Suprapubic skin (tissue), 4 donors: Measurements from ENCODE around the gene SP5. TPM values are rescaled to one million over a fixed set of nuclear protein-coding genes. Genes with fewer than 3 reads are reported as not detected.
"Not testable (repeated sequence)": the region's sequence is repeated elsewhere in the genome, so short reads cannot be mapped to it uniquely, and the experiment has no call there.

Experiments
- DNase-seq, 2 donors: peaks; one replicate each; pipeline ENCODE4 v3.0.0-alpha.2; 2019; ENCODE audit warnings: low spot score in 2 of 2
- H3K27ac ChIP-seq: fragments of 200-600 bp; sonication (generic); one replicate; pipeline ENCODE4 v1.5.1; 2019
- H3K27me3 ChIP-seq: fragments of 200-600 bp; sonication (generic); one replicate; pipeline ENCODE4 v1.5.1; 2019
- H3K36me3 ChIP-seq: fragments of 200-600 bp; sonication (generic); one replicate; pipeline ENCODE4 v1.5.1; 2019
- H3K4me1 ChIP-seq: fragments of 200-600 bp; sonication (generic); one replicate; pipeline ENCODE4 v1.5.1; 2019
- H3K4me3 ChIP-seq: fragments of 200-600 bp; sonication (generic); one replicate; pipeline ENCODE4 v1.5.1; 2019; ENCODE audit warnings: mild to moderate bottlenecking
- H3K9me3 ChIP-seq: fragments of 200-600 bp; sonication (generic); one replicate; pipeline ENCODE4 v1.5.1; 2019
- EP300 ChIP-seq: sonication (generic); formaldehyde crosslinking; IDR thresholded peaks from one replicate; pipeline ENCODE4 v1.6.1; 2017; ENCODE audit warnings: antibody characterized with exemption
- POLR2A ChIP-seq, 2 donors: fragments of 450-650 bp; IDR thresholded peaks; one replicate each; pipeline ENCODE4 v1.6.1; 2017; ENCODE audit warnings: antibody characterized with exemption in 2 of 2, mild to moderate bottlenecking in 2 of 2, moderate library complexity in 2 of 2
- POLR2AphosphoS5 ChIP-seq, 3 donors: sonication (generic); formaldehyde crosslinking; IDR thresholded peaks; one replicate each; pipeline ENCODE4 v1.6.1; 2017; ENCODE audit warnings: antibody characterized with exemption in 3 of 3
- WGBS: methylation state at CpG from one replicate; pipeline ENCODE4 v1.1.5; 2018; 5-methylcytosine and 5-hydroxymethylcytosine counted together
- total RNA-seq, 4 donors: library from RNA; depleted of rRNA; stranded (reverse); fragments of >200 nt; gene quantifications; one replicate each; pipeline ENCODE4 v1.1.0, GENCODE V29; 2016
- TF ChIP-seq, protein P1 (sequence below), 2 donors: fragments of 200-600 bp in 1 of 2; fragments of 450-650 bp in 1 of 2; sonication (generic) in 1 of 2; IDR thresholded peaks; one replicate each; pipeline ENCODE4 v1.5.1; 2016 to 2019; ENCODE audit warnings: antibody characterized with exemption in 2 of 2, mild to moderate bottlenecking in 1 of 2, moderate library complexity in 1 of 2

SP5 gene
- total RNA-seq, 4 donors from 2014 or later = 0.32 to 1.3 (median 0.89) TPM; not detected in 1

- WGBS = 80% methylated on average over 6 of the region's 6 CpGs
- Histone ChIP-seq H3K9me3 (no peaks in the 10 kb centered on the region), H3K27me3 (peaks cover 2% of the 10 kb centered on the region), H3K27ac (no peak overlapping the region), H3K36me3 (no peaks in the 10 kb centered on the region), H3K4me3 (no peak overlapping the region), H3K4me1 (no peaks in the 10 kb centered on the region)
- no peak for DNase-seq
- TF ChIP-seq, protein P1, sequence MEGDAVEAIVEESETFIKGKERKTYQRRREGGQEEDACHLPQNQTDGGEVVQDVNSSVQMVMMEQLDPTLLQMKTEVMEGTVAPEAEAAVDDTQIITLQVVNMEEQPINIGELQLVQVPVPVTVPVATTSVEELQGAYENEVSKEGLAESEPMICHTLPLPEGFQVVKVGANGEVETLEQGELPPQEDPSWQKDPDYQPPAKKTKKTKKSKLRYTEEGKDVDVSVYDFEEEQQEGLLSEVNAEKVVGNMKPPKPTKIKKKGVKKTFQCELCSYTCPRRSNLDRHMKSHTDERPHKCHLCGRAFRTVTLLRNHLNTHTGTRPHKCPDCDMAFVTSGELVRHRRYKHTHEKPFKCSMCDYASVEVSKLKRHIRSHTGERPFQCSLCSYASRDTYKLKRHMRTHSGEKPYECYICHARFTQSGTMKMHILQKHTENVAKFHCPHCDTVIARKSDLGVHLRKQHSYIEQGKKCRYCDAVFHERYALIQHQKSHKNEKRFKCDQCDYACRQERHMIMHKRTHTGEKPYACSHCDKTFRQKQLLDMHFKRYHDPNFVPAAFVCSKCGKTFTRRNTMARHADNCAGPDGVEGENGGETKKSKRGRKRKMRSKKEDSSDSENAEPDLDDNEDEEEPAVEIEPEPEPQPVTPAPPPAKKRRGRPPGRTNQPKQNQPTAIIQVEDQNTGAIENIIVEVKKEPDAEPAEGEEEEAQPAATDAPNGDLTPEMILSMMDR (IDR thresholded peaks at IDR 0.05) = no peak
- no peak for TF ChIP-seq POLR2A (IDR thresholded peaks at IDR 0.05)
- TF ChIP-seq EP300 = no peak
- no peak for TF ChIP-seq POLR2AphosphoS5 (IDR thresholded peaks at IDR 0.05)
Measured at GRCh38 chr2:170742896-170743529, 27.9 kb downstream of the SP5 start.

- TF ChIP-seq EP300 (no peak), POLR2AphosphoS5 (IDR thresholded peaks at IDR 0.05) (no peak)
- H3K27me3 ChIP-seq = peaks cover 2% of the 10 kb centered on the region
- no peaks in the 10 kb centered on the region for H3K36me3 ChIP-seq
- H3K4me1 ChIP-seq = no peaks in the 10 kb centered on the region
- no peak overlapping the region for H3K27ac ChIP-seq
- 74% methylated on average over 8 of the region's 8 CpGs for WGBS
- H3K9me3 ChIP-seq = no peaks in the 10 kb centered on the region
- no peak for DNase-seq
- no peak overlapping the region for H3K4me3 ChIP-seq
Measured at GRCh38 chr2:170743530-170744239, 28.5 kb downstream of the SP5 start.

DNA sequence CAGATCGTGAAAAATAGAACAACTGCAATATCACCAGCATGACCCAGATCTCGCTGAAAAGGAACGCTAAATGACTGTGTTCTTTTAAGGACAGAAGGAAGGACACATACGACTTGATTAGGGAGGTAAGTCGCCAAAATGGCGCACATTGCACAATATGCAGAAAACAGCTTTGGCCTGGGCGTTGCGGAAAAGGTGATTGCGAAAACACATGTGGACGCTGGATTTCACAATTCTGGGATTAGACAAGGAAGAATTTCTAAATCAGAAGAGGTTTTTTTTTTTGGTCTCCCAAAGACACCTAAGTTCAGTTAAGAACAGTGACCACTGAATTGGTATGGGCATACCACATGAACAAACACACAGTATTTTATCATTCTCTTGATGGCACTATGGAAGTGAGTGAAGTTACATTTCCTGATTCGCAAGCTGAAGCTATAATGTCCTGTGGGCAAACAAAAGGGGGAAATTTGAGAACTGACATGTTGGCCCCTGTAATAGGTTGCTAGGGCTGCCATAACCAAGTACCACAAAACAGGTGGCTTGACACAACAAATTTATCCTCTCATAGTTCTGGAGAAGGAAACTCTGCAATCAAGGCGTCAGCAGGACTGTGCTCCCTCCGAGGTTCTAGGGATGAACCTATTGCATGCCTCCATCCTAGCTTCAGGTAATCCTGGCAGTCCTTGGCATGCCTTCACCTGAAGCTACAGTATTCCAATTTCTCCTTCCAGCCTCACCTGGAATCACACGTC is 29.3 kb downstream of the SP5 start:
- Histone ChIP-seq H3K9me3 (no peaks in the 10 kb centered on the region), H3K4me3 (no peak overlapping the region), H3K36me3 (no peaks in the 10 kb centered on the region), H3K4me1 (no peaks in the 10 kb centered on the region), H3K27ac (no peak overlapping the region), H3K27me3 (peaks cover 2% of the 10 kb centered on the region)
- no peak for DNase-seq
- TF ChIP-seq POLR2A (IDR thresholded peaks at IDR 0.05) (no peak), EP300 (no peak), POLR2AphosphoS5 (IDR thresholded peaks at IDR 0.05) (no peak)
- TF ChIP-seq, protein P1 (IDR thresholded peaks at IDR 0.05) = no peak
- 86% methylated on average over 14 of the region's 14 CpGs for WGBS

DNA sequence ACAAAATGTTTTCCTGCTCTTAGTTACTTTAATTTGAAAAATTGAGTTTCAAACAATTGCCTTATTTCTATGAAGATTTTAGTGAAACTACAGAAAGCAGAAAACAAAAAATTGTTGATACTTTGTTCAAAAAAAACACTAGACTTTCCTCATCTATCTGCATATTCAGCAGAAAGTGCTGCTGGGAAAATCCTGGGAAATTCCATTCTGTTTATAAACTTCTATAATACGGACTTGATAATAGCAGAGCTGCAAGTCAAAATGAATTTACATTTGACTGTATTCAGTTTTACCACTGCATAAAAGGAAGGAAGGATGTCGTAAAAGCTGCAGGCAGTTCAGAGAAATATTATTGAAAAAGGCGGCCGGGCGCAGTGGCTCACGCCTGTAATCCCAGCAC is 30.2 kb downstream of the SP5 start:
- H3K27ac ChIP-seq = no peak overlapping the region
- 65% methylated on average over 6 of the region's 6 CpGs for WGBS

GRCh38 chr2:170747921-170748320 is 32.8 kb downstream of the SP5 start:
- DNase-seq = no peak
- TF ChIP-seq POLR2AphosphoS5 (IDR thresholded peaks at IDR 0.05) = no peak
- TF ChIP-seq, protein P1 (IDR thresholded peaks at IDR 0.05) = no peak
- no peak for TF ChIP-seq EP300
- TF ChIP-seq POLR2A (IDR thresholded peaks at IDR 0.05) = no peak
- no peak overlapping the region for H3K27ac ChIP-seq
- H3K9me3 ChIP-seq = no peaks in the 10 kb centered on the region
- 46% methylated on average over 4 of the region's 4 CpGs for WGBS
- no peaks in the 10 kb centered on the region for H3K4me1 ChIP-seq
- no peaks in the 10 kb centered on the region for H3K36me3 ChIP-seq
- H3K27me3 ChIP-seq = peaks cover under 1% of the 10 kb centered on the region
- H3K4me3 ChIP-seq = no peak overlapping the region

More for the DNA sequence above, 30.2 kb downstream of the SP5 start:
- Histone ChIP-seq H3K9me3 (no peaks in the 10 kb centered on the region), H3K4me1 (no peaks in the 10 kb centered on the region), H3K27me3 (peaks cover 2% of the 10 kb centered on the region), H3K36me3 (no peaks in the 10 kb centered on the region), H3K4me3 (no peak overlapping the region)
- no peak for DNase-seq
- TF ChIP-seq POLR2A (IDR thresholded peaks at IDR 0.05) = no peak
- TF ChIP-seq, protein P1 (IDR thresholded peaks at IDR 0.05) = no peak
- TF ChIP-seq EP300 = no peak
- no peak for TF ChIP-seq POLR2AphosphoS5 (IDR thresholded peaks at IDR 0.05)

- not testable (repeated sequence) for H3K4me3 ChIP-seq, H3K27ac ChIP-seq, H3K27me3 ChIP-seq, DNase-seq, H3K9me3 ChIP-seq, H3K36me3 ChIP-seq, H3K4me1 ChIP-seq
- 94% methylated on average over 12 of the region's 12 CpGs for WGBS
Measured at GRCh38 chr2:170751555-170751954, 36.4 kb downstream of the SP5 start.
